GM21737 (cell line): ENCODE measurements around the gene ABHD5.

Experiments used
- ATAC-seq: cut with Tn5 transposase; IDR thresholded peaks from one replicate; pipeline ENCODE4 v1.9.1; 2021; ENCODE audit warnings: mild to moderate bottlenecking, moderate library complexity; ENCODE audit not compliant: unreplicated experiment

The ABHD5 gene

DNA sequence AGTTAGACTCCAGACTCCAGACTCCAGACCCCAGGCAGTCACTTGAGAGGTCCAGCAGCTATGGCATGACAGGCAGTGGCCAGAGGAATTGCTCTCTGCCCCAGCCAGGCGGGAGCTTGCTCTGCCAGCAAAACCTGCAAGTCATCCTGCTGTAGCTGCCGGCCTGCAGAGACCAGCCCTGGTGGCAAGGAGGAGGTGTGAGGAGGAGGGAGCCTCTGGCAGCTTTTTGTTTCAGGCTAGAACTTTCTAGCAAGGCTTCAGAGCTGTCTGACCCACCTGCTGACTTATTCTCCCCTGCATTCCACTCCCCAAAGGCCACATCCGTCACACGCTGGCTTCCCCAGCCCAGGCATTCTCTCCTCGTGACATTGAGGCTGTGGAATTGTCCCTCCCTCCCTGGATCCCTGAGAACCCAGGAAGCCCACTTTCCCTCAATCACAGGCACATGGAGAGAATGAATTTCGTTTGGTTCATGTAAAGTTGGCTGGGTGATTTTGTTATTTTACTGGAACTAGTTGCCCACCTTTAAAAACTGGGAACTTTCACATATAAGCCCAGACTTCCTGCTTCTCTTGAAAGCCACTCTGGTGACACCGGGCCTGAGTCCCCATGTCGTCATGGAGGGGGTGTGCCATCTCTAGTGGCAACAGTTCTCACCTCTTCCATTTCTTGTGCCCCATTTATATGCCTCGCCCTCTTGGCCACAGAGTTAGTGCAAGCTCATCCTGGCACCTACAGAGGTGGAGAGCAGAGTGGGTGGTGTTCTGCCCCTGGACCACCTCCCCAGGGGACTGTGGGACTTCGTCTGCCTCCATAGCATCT is 82.7 kb downstream of the ABHD5 start:
- ATAC-seq = no peak

DNA sequence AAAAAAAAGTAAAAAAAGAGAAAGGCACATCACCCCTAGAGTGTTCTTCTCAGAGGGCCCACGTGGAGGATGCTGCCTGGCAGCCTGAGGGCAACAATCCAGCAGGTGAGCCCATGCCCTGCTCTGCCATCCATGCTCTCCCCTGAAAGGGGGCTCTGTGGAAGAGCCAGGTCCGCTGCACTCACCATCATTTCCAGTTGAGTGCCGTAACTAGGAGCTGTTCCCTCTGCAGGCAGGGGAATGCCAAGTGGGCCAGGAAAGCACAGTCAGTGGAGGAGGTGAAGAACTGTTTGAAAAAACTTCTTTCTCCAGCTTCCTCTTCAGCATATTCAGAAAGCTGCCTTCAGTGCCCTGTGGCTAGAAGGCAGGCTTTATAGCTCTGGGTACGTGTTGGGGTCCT is 84.1 kb downstream of the ABHD5 start:
- ATAC-seq = no peak

DNA sequence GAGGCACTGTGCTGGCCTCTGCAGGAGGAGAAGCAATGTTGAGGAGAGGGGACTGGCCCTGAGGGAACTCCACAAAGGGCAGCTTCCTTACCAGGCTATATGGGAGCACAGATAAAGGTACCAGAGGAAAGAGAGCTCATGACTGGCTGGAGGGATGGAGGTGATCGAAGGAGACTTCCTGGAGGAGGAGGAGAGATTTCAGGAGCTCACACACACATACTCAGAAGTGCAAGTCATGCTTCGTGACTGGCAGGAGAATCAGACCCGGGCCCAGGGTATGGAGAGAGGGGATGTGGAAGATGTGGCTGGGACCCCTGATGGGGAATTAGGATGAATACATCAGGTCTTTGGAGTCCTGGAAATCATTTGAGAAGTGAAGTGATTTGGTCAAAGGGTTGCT is 85.4 kb downstream of the ABHD5 start:
- ATAC-seq = no peak

DNA sequence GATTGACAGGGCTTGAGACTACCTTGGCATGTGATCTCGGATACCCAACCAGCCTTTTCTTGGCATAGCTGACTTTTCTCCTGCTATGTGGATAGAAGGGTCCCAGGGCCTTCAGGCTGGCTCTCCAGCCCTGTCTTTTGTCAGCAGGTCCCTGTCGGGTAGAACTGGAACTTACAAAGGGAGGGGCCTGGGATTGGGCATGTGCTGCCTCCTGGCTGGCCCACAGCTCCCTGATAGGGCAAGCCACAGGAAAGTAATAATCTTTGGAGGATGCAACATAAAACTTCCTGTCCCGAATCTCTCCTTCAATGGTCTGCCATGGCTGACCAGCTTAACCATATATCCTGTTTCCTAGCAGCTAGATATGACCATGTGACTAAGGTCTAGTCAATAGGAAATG is 89.1 kb downstream of the ABHD5 start:
- no peak for ATAC-seq

DNA sequence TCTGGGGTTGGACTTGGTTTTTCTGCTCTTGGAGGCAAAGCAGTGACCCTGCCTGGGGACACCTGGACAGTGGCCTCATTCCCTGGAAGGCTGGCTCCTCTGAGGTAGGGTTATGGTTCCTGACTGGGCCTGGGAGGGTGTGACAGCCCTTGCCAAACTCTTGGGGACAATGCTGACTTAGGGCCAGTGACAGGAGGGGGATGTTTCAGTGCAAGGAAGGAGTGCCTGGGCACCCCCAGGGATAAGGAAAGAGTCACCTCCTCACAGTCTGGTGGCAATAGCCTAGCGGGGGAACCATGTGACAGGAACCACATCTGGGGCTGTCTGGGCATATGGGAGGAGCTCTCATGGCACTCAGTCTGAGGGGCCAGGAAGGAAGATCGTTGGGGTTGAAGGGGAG is 91.8 kb downstream of the ABHD5 start:
- no peak for ATAC-seq
